BLaER1 (cell line): ENCODE data around the gene ACVR1.
"Not testable (repeated sequence)": the region's sequence is repeated elsewhere in the genome, so short reads cannot be mapped to it uniquely, and the experiment has no call there.

Experiments used
- H3K27ac ChIP-seq: shearing (Covaris generic); formaldehyde crosslinking; 2 replicates; pipeline ENCODE4 v1.8.1; 2022
- H3K27me3 ChIP-seq: shearing (Covaris generic); formaldehyde crosslinking; 2 replicates; pipeline ENCODE4 v1.8.1; 2022
- H3K36me3 ChIP-seq: shearing (Covaris generic); formaldehyde crosslinking; 2 replicates; pipeline ENCODE4 v1.8.1; 2022
- H3K4me1 ChIP-seq: shearing (Covaris generic); formaldehyde crosslinking; 2 replicates; pipeline ENCODE4 v1.8.1; 2022
- H3K4me2 ChIP-seq: shearing (Covaris generic); formaldehyde crosslinking; 2 replicates; pipeline ENCODE4 v1.8.1; 2022
- H3K4me3 ChIP-seq: shearing (Covaris generic); formaldehyde crosslinking; 2 replicates; pipeline ENCODE4 v1.8.1; 2022
- H3K9ac ChIP-seq: shearing (Covaris generic); formaldehyde crosslinking; 2 replicates; pipeline ENCODE4 v1.8.1; 2022
- H3K9me3 ChIP-seq: shearing (Covaris generic); formaldehyde crosslinking; 2 replicates; pipeline ENCODE4 v1.8.1; 2022
- H4K20me1 ChIP-seq: shearing (Covaris generic); formaldehyde crosslinking; 2 replicates; pipeline ENCODE4 v1.8.1; 2022
- Cebpa-rat ChIP-seq: shearing (Covaris generic); IDR thresholded peaks from 2 replicates; pipeline ENCODE4 v1.8.1; 2022

Gene ACVR1

DNA sequence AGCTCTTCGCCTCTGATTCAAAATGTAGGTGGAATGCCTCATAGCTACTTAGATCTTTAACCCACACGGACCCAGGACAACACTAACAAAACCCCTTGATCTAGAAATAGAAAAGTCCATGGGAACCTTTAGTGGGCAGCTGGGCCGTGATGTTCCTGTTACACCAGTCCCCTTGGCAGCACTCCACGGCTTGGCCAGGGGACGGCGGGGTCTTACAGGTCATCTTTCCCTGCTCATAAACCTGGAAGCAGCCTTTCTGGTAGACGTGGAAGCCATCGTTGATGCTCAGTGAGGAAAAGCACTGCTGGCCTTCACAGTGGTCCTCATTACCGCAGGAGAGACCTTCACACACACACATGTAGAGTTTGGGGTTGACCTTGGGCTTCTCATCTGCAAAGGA, 95.9 kb downstream of the ACVR1 start:
- Histone ChIP-seq H3K27me3 (no peaks in the 10 kb centered on the region), H4K20me1 (no peaks in the 10 kb centered on the region), H3K9ac (no peak overlapping the region), H3K36me3 (peaks cover 6% of the 10 kb centered on the region; the same call in 1 of the 2 replicates), H3K9me3 (no peaks in the 10 kb centered on the region), H3K4me2 (no peak overlapping the region), H3K27ac (no peak overlapping the region), H3K4me3 (no peak overlapping the region), H3K4me1 (peaks cover 29% of the 10 kb centered on the region)
- TF ChIP-seq Cebpa-rat = no peak

DNA sequence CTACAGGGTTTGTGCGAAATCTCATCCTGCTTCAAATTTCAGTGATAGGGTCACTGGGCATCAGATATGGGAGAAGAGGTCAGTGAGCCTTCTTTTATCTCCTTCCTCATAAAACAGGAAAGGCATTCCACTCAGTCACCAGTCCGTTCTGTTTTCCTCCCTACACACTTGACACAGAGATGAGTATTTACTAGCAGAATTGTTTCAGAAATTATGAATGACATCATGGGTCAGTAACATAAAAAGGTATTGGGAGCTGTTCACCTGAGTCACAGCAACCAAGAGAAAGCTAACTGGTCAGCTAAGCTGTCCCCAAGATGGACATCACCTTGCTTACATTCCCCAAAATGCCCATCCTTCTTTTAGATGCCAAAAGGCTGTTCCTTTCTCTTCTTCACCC, 96.3 kb downstream of the ACVR1 start:
- H3K36me3 ChIP-seq = peaks cover 6% of the 10 kb centered on the region; the same call in 1 of the 2 replicates

DNA sequence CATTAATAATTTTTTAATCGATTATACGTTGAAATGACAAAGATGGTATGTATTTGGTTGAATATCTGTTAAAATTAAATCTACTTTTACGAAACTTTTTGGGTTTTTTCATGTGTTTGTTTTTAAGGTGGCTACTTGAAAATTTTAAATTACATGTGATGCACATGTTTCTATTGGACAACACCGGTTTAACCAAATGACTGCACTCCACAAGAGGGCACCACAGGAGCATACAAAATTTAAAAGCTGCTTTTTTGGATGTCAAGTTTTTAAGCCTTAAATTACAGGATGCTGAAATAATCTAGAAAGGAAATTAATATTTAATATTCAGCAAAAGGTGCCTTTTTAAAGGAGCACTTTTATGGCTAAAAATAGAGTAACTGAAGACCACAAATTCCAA, 98.7 kb downstream of the ACVR1 start:
- H3K4me2 ChIP-seq = no peak overlapping the region
- peaks cover 6% of the 10 kb centered on the region; the same call in 1 of the 2 replicates for H3K36me3 ChIP-seq
- H3K9ac ChIP-seq = no peak overlapping the region
- no peaks in the 10 kb centered on the region for H3K27me3 ChIP-seq
- no peaks in the 10 kb centered on the region for H3K9me3 ChIP-seq
- no peak for TF ChIP-seq Cebpa-rat
- H3K4me1 ChIP-seq = peaks cover 12% of the 10 kb centered on the region
- H4K20me1 ChIP-seq = no peaks in the 10 kb centered on the region
- no peak overlapping the region for H3K27ac ChIP-seq
- H3K4me3 ChIP-seq = no peak overlapping the region

More for the DNA sequence above, 96.3 kb downstream of the ACVR1 start:
- H3K4me1 ChIP-seq = peaks cover 29% of the 10 kb centered on the region
- H3K9me3 ChIP-seq = no peaks in the 10 kb centered on the region
- H4K20me1 ChIP-seq = no peaks in the 10 kb centered on the region
- no peaks in the 10 kb centered on the region for H3K27me3 ChIP-seq
- TF ChIP-seq Cebpa-rat = no peak
- H3K4me3 ChIP-seq = no peak overlapping the region
- H3K4me2 ChIP-seq = no peak overlapping the region
- H3K27ac ChIP-seq = no peak overlapping the region
- no peak overlapping the region for H3K9ac ChIP-seq

DNA sequence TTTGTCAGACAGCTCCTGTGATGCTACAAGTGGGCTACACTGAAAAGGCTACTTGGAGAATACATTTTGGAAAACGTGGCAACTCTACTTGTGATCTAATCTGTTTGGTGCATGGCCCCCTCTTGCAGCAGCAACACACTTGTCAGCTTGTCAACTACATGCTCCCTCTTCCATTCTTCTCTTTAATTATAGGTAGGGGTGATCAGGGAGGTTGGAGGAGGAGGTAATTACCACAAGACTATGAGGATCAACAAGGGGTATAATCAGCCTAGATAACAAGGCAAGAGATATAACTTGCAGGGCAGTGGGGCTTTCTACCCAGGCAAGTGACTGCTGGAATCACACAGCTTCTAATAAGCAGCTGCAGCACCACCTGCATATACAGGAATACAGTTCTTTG, 104.9 kb downstream of the ACVR1 start:
- H3K9me3 ChIP-seq = no peaks in the 10 kb centered on the region
- TF ChIP-seq Cebpa-rat = no peak
- no peaks in the 10 kb centered on the region for H4K20me1 ChIP-seq
- H3K36me3 ChIP-seq = 0 out of 2 replicates have a peak, but pooled peaks cover 6% of the 10 kb centered on the region
- H3K4me1 ChIP-seq = no peaks in the 10 kb centered on the region
- no peak overlapping the region for H3K9ac ChIP-seq
- no peaks in the 10 kb centered on the region for H3K27me3 ChIP-seq
- H3K27ac ChIP-seq = no peak overlapping the region
- no peak overlapping the region for H3K4me2 ChIP-seq
- no peak overlapping the region for H3K4me3 ChIP-seq

DNA sequence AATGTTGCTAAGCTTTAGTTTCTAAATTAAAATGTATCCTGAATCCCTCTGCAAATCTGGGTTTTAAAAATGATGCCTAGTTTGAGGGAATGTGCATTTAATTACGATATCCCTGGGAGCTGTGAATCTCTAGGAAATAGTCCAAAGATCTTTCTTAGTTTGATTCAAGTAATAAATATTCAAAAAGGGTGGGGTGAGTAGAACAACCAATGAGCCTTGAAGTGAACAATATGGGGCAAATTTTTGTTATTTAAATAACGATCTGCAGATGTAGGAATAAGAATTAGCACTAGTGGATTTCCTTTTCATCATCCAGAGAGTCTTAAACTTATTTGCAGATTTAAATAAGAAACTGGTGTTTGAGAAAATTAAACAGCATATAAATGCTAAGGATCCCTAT, 106.3 kb downstream of the ACVR1 start:
- no peak for TF ChIP-seq Cebpa-rat
- peaks cover 16% of the 10 kb centered on the region for H3K36me3 ChIP-seq

DNA sequence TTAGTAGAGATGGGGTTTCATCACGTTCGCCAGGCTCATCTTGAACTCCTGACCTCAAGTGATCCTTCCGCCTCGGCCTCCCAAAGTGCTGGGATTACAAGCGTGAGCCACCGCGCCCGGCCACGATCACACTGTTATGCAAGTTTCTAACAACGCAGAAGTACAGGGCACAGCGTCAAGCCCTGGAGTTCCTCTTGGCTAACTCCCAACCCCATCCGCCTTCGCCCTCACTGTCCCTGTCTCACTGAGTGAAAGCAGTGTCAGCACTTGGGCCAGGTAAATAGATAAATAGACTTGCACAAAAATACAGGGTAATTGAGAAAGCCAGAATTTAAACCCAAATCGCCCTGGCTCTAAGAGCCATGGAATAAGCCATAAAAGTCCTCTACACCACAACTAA, 111.7 kb downstream of the ACVR1 start:
- no peaks in the 10 kb centered on the region for H3K27me3 ChIP-seq
- no peak overlapping the region for H3K27ac ChIP-seq
- peaks cover 5% of the 10 kb centered on the region for H3K9me3 ChIP-seq
- no peaks in the 10 kb centered on the region for H4K20me1 ChIP-seq
- no peak overlapping the region for H3K9ac ChIP-seq
- TF ChIP-seq Cebpa-rat = no peak
- H3K4me2 ChIP-seq = no peak overlapping the region
- no peak overlapping the region for H3K4me3 ChIP-seq
- no peaks in the 10 kb centered on the region for H3K4me1 ChIP-seq
- peaks cover 23% of the 10 kb centered on the region for H3K36me3 ChIP-seq

More for the DNA sequence above, 106.3 kb downstream of the ACVR1 start:
- Histone ChIP-seq H3K4me2 (no peak overlapping the region), H3K9ac (no peak overlapping the region), H3K27me3 (no peaks in the 10 kb centered on the region), H3K4me1 (no peaks in the 10 kb centered on the region), H4K20me1 (no peaks in the 10 kb centered on the region), H3K4me3 (no peak overlapping the region), H3K9me3 (no peaks in the 10 kb centered on the region; the same call in 1 of the 2 replicates), H3K27ac (no peak overlapping the region)

DNA sequence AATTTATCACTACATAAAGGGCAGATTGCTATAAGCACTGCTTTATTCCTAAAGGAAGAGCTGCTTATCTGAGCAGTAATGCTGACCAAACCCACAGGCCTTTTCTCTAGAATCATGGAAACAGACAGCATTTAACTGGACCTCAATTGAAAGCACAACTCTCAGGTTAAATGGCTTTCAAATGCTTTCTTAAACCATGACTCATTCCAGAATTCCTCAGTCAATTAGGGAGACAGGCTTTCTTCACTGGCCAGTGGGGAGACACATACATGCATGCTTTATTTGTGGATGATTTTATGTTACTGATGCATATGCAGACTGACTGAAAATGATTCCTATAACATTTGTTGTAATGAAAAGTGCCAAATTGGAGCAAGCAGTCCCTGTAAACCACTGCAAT, 114.6 kb downstream of the ACVR1 start:
- H3K27ac ChIP-seq = no peak overlapping the region

DNA sequence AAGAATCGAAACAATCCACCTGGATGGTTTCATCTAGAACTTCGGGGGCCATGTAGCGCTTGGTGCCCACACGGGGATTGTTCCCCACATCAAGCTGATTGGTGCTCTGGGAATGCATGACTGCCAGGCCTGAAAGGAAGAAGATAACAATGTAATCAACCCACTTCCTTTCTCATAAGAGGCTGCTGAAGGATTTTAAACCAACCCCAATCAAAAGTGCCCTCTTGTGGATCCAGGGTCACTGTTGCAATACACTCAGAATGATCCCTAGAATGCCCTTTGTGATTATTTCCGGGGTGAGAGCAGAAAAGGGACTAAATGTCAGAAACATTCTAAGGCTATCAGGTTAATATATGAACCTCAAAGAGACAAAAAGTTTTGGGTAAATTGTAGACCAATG, 115.2 kb downstream of the ACVR1 start:
- no peak overlapping the region for H3K4me3 ChIP-seq
- no peak for TF ChIP-seq Cebpa-rat
- H3K27ac ChIP-seq = no peak overlapping the region

More for the DNA sequence above, 114.6 kb downstream of the ACVR1 start:
- peaks cover 24% of the 10 kb centered on the region for H3K36me3 ChIP-seq
- no peak overlapping the region for H3K4me3 ChIP-seq
- TF ChIP-seq Cebpa-rat = no peak
- H3K4me2 ChIP-seq = no peak overlapping the region
- H3K27me3 ChIP-seq = no peaks in the 10 kb centered on the region
- no peaks in the 10 kb centered on the region for H4K20me1 ChIP-seq
- H3K9ac ChIP-seq = no peak overlapping the region
- no peaks in the 10 kb centered on the region for H3K4me1 ChIP-seq
- H3K9me3 ChIP-seq = peaks cover 13% of the 10 kb centered on the region

DNA sequence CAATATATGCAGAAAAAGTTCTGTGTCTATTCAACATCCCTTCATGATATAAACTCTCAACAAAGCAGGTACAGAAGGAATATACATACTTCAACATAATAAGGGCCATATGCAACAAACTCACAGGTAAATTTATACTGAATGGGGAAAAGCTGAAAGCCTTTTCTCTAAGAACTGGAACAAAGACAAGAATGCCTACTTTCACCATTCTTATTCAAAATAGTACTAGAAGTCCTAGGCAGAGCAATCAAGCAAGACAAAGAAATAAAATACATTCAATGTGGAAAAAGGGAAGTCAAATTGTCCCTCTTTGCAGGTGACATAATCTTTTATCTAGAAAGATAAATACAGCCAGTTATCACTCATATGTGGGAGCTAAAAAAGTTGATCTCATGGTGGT, 116.3 kb downstream of the ACVR1 start:
- Histone ChIP-seq H3K4me3 (no peak overlapping the region), H3K36me3 (peaks cover 27% of the 10 kb centered on the region; the same call in 1 of the 2 replicates), H3K9me3 (peaks cover 23% of the 10 kb centered on the region), H4K20me1 (no peaks in the 10 kb centered on the region), H3K27ac (no peak overlapping the region), H3K9ac (no peak overlapping the region), H3K27me3 (no peaks in the 10 kb centered on the region), H3K4me2 (no peak overlapping the region), H3K4me1 (no peaks in the 10 kb centered on the region)
- no peak for TF ChIP-seq Cebpa-rat

More for the DNA sequence above, 115.2 kb downstream of the ACVR1 start:
- Histone ChIP-seq H3K27me3 (no peaks in the 10 kb centered on the region), H3K36me3 (peaks cover 28% of the 10 kb centered on the region), H4K20me1 (no peaks in the 10 kb centered on the region), H3K4me2 (no peak overlapping the region), H3K9me3 (peaks cover 19% of the 10 kb centered on the region), H3K9ac (no peak overlapping the region), H3K4me1 (no peaks in the 10 kb centered on the region)

DNA sequence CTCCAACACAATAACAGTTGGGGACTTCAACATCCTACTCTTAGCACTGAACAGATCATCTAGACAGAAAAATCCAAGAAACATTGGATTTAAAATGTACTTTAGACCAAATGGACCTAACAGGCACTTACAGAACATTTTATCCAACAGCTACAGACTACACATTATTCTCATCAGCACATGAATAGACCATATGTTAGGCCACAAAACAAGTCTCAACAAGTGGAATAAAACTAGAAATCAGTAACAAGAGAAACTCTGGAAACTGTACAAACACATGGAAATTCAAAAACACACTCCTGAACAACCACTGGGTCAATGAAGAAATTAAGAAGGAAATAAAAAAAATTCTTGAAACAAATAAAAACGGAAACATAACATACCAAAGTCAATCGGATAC, 117.5 kb downstream of the ACVR1 start:
- no peaks in the 10 kb centered on the region for H3K4me1 ChIP-seq
- H3K27ac ChIP-seq = no peak overlapping the region
- H4K20me1 ChIP-seq = no peaks in the 10 kb centered on the region
- H3K4me3 ChIP-seq = no peak overlapping the region
- H3K27me3 ChIP-seq = no peaks in the 10 kb centered on the region
- H3K9ac ChIP-seq = no peak overlapping the region
- no peak for TF ChIP-seq Cebpa-rat
- H3K36me3 ChIP-seq = peaks cover 20% of the 10 kb centered on the region; the same call in 1 of the 2 replicates
- peaks cover 23% of the 10 kb centered on the region for H3K9me3 ChIP-seq
- H3K4me2 ChIP-seq = no peak overlapping the region

DNA sequence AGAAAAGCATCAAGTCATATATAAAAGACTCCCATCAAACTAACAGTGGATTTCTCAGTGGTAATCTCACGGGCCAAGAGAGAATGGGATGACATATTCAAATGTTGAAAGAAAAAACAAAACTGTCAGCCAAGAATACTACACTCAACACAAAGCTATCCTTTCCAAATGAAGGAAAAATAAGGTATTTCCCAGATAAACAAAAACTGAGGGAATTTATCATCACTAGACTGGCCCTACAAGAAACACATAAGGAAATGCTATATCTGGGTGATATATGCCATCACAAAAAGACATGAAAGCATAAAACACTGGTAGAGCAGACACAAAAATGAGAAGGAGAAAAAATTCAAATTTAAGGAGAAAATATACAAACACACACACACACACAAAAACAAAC, 118.6 kb downstream of the ACVR1 start:
- TF ChIP-seq Cebpa-rat = no peak
- Histone ChIP-seq H3K27me3 (no peaks in the 10 kb centered on the region), H4K20me1 (no peaks in the 10 kb centered on the region), H3K4me3 (no peak overlapping the region), H3K4me2 (no peak overlapping the region), H3K27ac (no peak overlapping the region), H3K36me3 (peaks cover 20% of the 10 kb centered on the region; the same call in 1 of the 2 replicates), H3K9me3 (peaks cover 23% of the 10 kb centered on the region), H3K4me1 (no peaks in the 10 kb centered on the region), H3K9ac (no peak overlapping the region)

DNA sequence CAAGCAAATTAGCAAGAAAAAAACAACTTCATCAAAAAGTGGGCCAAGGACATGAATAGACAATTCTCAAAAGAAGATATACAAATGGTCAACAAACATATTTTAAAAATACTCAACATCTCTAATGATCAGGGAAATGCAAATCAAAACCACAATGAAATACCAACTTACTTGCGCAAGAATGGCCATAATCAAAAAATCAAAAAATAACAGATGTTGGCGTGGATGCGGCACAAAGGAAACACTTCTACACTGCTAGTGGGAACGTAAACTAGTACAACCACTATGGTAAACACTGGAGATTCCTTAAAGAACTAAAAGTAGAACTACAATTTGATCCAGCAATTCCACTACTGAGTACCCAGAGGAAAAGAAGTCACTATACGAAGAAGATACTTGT, 119.7 kb downstream of the ACVR1 start:
- H4K20me1 ChIP-seq, H3K4me3 ChIP-seq, H3K4me1 ChIP-seq, H3K27ac ChIP-seq, H3K27me3 ChIP-seq, H3K9ac ChIP-seq, H3K4me2 ChIP-seq: not testable (repeated sequence)
- peaks cover 27% of the 10 kb centered on the region for H3K36me3 ChIP-seq
- H3K9me3 ChIP-seq = peaks cover 23% of the 10 kb centered on the region
